Fibroblast of lung (primary cell): Measurements from ENCODE around the gene FAM81B. TPM values are rescaled to one million over a fixed set of nuclear protein-coding genes. Genes with fewer than 3 reads are reported as not detected.

Experiments used
- DNase-seq, 2 donors: peaks; one replicate each; pipeline versions ENCODE4 v3.0.0 to v3.0.0-alpha.2; 2010; ENCODE audit warnings: low read depth in 2 of 2
- H2AFZ ChIP-seq: 2 replicates; pipeline ENCODE4 v1.5.1; 2012; ENCODE audit warnings: low read length, control low read depth, inconsistent platforms
- H3K27ac ChIP-seq: 2 replicates; pipeline ENCODE4 v1.5.1; 2011; ENCODE audit warnings: low read length, control low read depth; ENCODE audit not compliant: insufficient read depth
- H3K27me3 ChIP-seq: 2 replicates; pipeline ENCODE4 v1.5.1; 2011; ENCODE audit warnings: mild to moderate bottlenecking, low read length; ENCODE audit not compliant: control insufficient read depth, insufficient read depth
- H3K36me3 ChIP-seq: 2 replicates; pipeline ENCODE4 v1.5.1; 2011; ENCODE audit warnings: low read length; ENCODE audit not compliant: control insufficient read depth, insufficient read depth
- H3K4me1 ChIP-seq: 2 replicates; pipeline ENCODE4 v1.5.1; 2011; ENCODE audit warnings: low read length; ENCODE audit not compliant: control insufficient read depth, insufficient read depth; ENCODE audit errors: extremely low read depth
- H3K4me2 ChIP-seq: 2 replicates; pipeline ENCODE4 v1.5.1; 2011; ENCODE audit warnings: low read length, control low read depth; ENCODE audit not compliant: insufficient read depth; ENCODE audit errors: extremely low read depth
- H3K4me3 ChIP-seq, 4 experiments: fragments of 200-600 bp in 1 of 4; sonication (generic) in 1 of 4; replicated peaks in 1 of 4; 2 replicates each; pipeline ENCODE4 v1.5.1; 2011 to 2016; ENCODE audit warnings: low read length in 4 of 4, low read depth in 3 of 4, mild to moderate bottlenecking in 3 of 4, control low read depth in 2 of 4, inconsistent platforms in 1 of 4, mixed read lengths in 1 of 4; ENCODE audit not compliant: insufficient read depth in 1 of 4; ENCODE audit errors: control extremely low read depth in 1 of 4
- H3K79me2 ChIP-seq: 2 replicates; pipeline ENCODE4 v1.5.1; 2012; ENCODE audit warnings: mild to moderate bottlenecking, low read length, inconsistent platforms; ENCODE audit not compliant: control insufficient read depth, insufficient read depth
- H3K9ac ChIP-seq: 2 replicates; pipeline ENCODE4 v1.5.1; 2011; ENCODE audit warnings: mild to moderate bottlenecking, low read length, control low read depth; ENCODE audit not compliant: insufficient read depth
- H3K9me3 ChIP-seq: 2 replicates; pipeline ENCODE4 v1.5.1; 2012; ENCODE audit warnings: low read depth, low read length; ENCODE audit not compliant: control insufficient read depth, insufficient read depth
- H4K20me1 ChIP-seq: 2 replicates; pipeline ENCODE4 v1.5.1; 2011; ENCODE audit warnings: low read length; ENCODE audit not compliant: control insufficient read depth, insufficient read depth; ENCODE audit errors: extremely low read depth
- EZH2 ChIP-seq: IDR thresholded peaks from 2 replicates; pipeline ENCODE4 v1.5.1; 2012; ENCODE audit warnings: low read length, control low read depth, mild to moderate bottlenecking; ENCODE audit errors: missing control alignments
- polyA plus RNA-seq, 2 donors: library from polyadenylated mRNA; depleted of rRNA in 1 of 2; stranded (reverse) in 1 of 2; unstranded in 1 of 2; fragments of >200 nt; gene quantifications; 2 replicates each; pipeline ENCODE4 v1.2.1, GENCODE V29; 2011 to 2012; ENCODE audit warnings: missing spikeins in 1 of 2
- total RNA-seq: library from RNA; depleted of rRNA; stranded (reverse); fragments of >200 nt; gene quantifications from 2 replicates; pipeline ENCODE4 v1.2.1, GENCODE V29; 2014
- TF ChIP-seq, protein P1 (sequence below), 2 donors: IDR thresholded peaks in 1 of 2; conservative IDR thresholded peaks in 1 of 2; 1 replicate in 1 of 2; 2 replicates in 1 of 2; pipeline ENCODE4 v1.5.1; 2011 to 2012; ENCODE audit warnings: low read length in 2 of 2, control low read depth in 1 of 2, inconsistent platforms in 1 of 2, low read depth in 1 of 2, mild to moderate bottlenecking in 1 of 2

Gene FAM81B
- total and polyA plus RNA-seq, 2 donors (not counting 1 experiment from before 2014, with no cell fraction given), result not detected

GRCh38 chr5:95439801-95440493 is 48.8 kb downstream of the FAM81B start:
- Histone ChIP-seq H3K27me3 (peaks cover 3% of the 10 kb centered on the region), H2AFZ (no peak overlapping the region), H3K9ac (no peak overlapping the region), H3K79me2 (no peaks in the 10 kb centered on the region), H3K4me2 (no peak overlapping the region), H3K9me3 (no peaks in the 10 kb centered on the region), H3K36me3 (no peaks in the 10 kb centered on the region), H3K27ac (no peak overlapping the region), H3K4me3 (no peak overlapping the region), H4K20me1 (no peaks in the 10 kb centered on the region), H3K4me1 (no peaks in the 10 kb centered on the region)
- DNase-seq, result no peak
- TF ChIP-seq, protein P1, sequence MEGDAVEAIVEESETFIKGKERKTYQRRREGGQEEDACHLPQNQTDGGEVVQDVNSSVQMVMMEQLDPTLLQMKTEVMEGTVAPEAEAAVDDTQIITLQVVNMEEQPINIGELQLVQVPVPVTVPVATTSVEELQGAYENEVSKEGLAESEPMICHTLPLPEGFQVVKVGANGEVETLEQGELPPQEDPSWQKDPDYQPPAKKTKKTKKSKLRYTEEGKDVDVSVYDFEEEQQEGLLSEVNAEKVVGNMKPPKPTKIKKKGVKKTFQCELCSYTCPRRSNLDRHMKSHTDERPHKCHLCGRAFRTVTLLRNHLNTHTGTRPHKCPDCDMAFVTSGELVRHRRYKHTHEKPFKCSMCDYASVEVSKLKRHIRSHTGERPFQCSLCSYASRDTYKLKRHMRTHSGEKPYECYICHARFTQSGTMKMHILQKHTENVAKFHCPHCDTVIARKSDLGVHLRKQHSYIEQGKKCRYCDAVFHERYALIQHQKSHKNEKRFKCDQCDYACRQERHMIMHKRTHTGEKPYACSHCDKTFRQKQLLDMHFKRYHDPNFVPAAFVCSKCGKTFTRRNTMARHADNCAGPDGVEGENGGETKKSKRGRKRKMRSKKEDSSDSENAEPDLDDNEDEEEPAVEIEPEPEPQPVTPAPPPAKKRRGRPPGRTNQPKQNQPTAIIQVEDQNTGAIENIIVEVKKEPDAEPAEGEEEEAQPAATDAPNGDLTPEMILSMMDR (conservative IDR thresholded peaks at IDR 0.05 in 1 of 2, IDR thresholded peaks at IDR 0.05 in 1 of 2; ENCODE audit: low read depth in 1 of 2, low read length in 2 of 2), result no peak
- TF ChIP-seq EZH2, result no peak

GRCh38 chr5:95440825-95441224 is 49.7 kb downstream of the FAM81B start:
- no peaks in the 10 kb centered on the region for H3K36me3 ChIP-seq
- TF ChIP-seq EZH2, result no peak
- TF ChIP-seq, protein P1 (conservative IDR thresholded peaks at IDR 0.05 in 1 of 2, IDR thresholded peaks at IDR 0.05 in 1 of 2; ENCODE audit: low read depth in 1 of 2, low read length in 2 of 2), result no peak
- H3K27ac ChIP-seq, result no peak overlapping the region
- H4K20me1 ChIP-seq, result no peaks in the 10 kb centered on the region
- no peak overlapping the region for H2AFZ ChIP-seq
- H3K4me3 ChIP-seq, result no peak overlapping the region
- no peak for DNase-seq
- H3K4me2 ChIP-seq, result no peak overlapping the region
- peaks cover 3% of the 10 kb centered on the region for H3K27me3 ChIP-seq
- H3K9me3 ChIP-seq, result no peaks in the 10 kb centered on the region
- no peak overlapping the region for H3K9ac ChIP-seq
- H3K79me2 ChIP-seq, result no peaks in the 10 kb centered on the region
- H3K4me1 ChIP-seq, result no peaks in the 10 kb centered on the region

DNA sequence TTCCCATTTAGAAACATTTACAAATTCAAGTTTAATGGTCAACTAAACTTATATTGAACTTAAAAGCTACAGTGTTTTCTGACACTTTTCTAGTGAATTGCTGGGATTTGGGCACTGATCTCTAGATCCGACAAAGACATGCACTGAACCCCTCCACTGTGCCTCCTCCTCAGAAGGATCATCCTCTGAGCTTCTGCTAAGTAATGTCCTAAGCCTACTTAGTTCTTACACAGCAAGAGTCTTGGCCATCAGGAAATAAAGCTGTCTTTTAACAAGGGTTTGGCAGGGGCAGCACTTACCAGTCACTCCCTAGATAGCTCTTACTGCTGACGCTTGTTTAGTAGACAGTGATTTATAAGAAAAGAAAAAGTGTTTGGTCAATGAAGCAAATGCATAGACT is 50.5 kb downstream of the FAM81B start:
- TF ChIP-seq, protein P1 (conservative IDR thresholded peaks at IDR 0.05 in 1 of 2, IDR thresholded peaks at IDR 0.05 in 1 of 2; ENCODE audit: low read depth in 1 of 2, low read length in 2 of 2), result no peak
- no peak for TF ChIP-seq EZH2
- no peak for DNase-seq
- no peak overlapping the region for H3K9ac ChIP-seq
- no peaks in the 10 kb centered on the region for H3K36me3 ChIP-seq
- no peaks in the 10 kb centered on the region for H3K79me2 ChIP-seq
- no peak overlapping the region for H3K4me3 ChIP-seq
- no peaks in the 10 kb centered on the region for H3K9me3 ChIP-seq
- H3K4me2 ChIP-seq, result no peak overlapping the region
- no peak overlapping the region for H2AFZ ChIP-seq
- H3K4me1 ChIP-seq, result no peaks in the 10 kb centered on the region
- no peak overlapping the region for H3K27ac ChIP-seq
- peaks cover 3% of the 10 kb centered on the region for H3K27me3 ChIP-seq
- H4K20me1 ChIP-seq, result no peaks in the 10 kb centered on the region
